T-cell (primary cell): ENCODE measurements around the gene PPARA. TPM values are rescaled to one million over a fixed set of nuclear protein-coding genes. Genes with fewer than 3 reads are reported as not detected.

Experiments used
- ATAC-seq, 4 experiments: fragments of 200-7000 bp in 3 of 4; fragments of 150-1000 bp in 1 of 4; cut with Tn5 transposase; replicated peaks in 1 of 4; 1 replicate in 3 of 4; 2 replicates in 1 of 4; pipeline ENCODE4 v1.10.0; 2021; ENCODE audit warnings: moderate library complexity in 3 of 4, mild to moderate bottlenecking in 2 of 4, moderate number of reproducible peaks in 1 of 4
- CTCF ChIA-PET, 2 donors: fragments of 300-600 bp; sonication (Branson Sonifier 250); formaldehyde crosslinking; loops; one replicate each; lab custom pipeline; 2022; ENCODE audit warnings: antibody characterized with exemption in 2 of 2; lab: Charles Lee
- POLR2A ChIA-PET, 2 donors: fragments of 300-600 bp; sonication (Branson Sonifier 250); formaldehyde crosslinking; loops; one replicate each; lab custom pipeline; 2022; ENCODE audit warnings: antibody characterized with exemption in 2 of 2; lab: Charles Lee
- DNase-seq, 35 experiments: peaks; one replicate each; pipeline versions ENCODE4 v3.0.0 to v3.0.0-alpha.2; 2013 to 2023
- H3K27ac ChIP-seq: one replicate; pipeline ENCODE4 v1.5.1; 2013; ENCODE audit warnings: low read length
- H3K27me3 ChIP-seq, 2 experiments: replicated peaks in 1 of 2; 1 replicate in 1 of 2; 2 replicates in 1 of 2; pipeline versions ENCODE4 v1.6.1 to v1.7.0; 2013; ENCODE audit warnings: low read length in 1 of 2, mixed read lengths in 1 of 2; ENCODE audit not compliant: control insufficient read depth in 2 of 2, insufficient read depth in 2 of 2; ENCODE audit errors: extremely low read depth in 1 of 2
- H3K36me3 ChIP-seq, 2 donors: 1 replicate in 1 of 2; 2 replicates in 1 of 2; pipeline versions ENCODE4 v1.6.1 to v1.7.0; 2013; ENCODE audit warnings: low read length in 1 of 2; ENCODE audit not compliant: control insufficient read depth in 2 of 2, insufficient read depth in 1 of 2; ENCODE audit errors: extremely low read depth in 1 of 2
- H3K4me1 ChIP-seq, 2 experiments: 1 replicate in 1 of 2; 2 replicates in 1 of 2; pipeline versions ENCODE4 v1.6.1 to v1.7.0; 2013; ENCODE audit warnings: low read length in 2 of 2, mixed read lengths in 1 of 2; ENCODE audit not compliant: insufficient read depth in 2 of 2, control insufficient read depth in 1 of 2; ENCODE audit errors: extremely low read depth in 1 of 2
- H3K4me3 ChIP-seq, 2 donors: 1 replicate in 1 of 2; 2 replicates in 1 of 2; pipeline versions ENCODE4 v1.5.1 to v1.7.0; 2013; ENCODE audit warnings: mild to moderate bottlenecking in 2 of 2, low read length in 1 of 2, moderate library complexity in 1 of 2; ENCODE audit not compliant: control insufficient read depth in 1 of 2; ENCODE audit errors: extremely low read depth in 1 of 2
- H3K9me3 ChIP-seq: 2 replicates; pipeline ENCODE4 v1.7.0; 2013
- H3K27ac Mint-ChIP-seq, 2 donors: one replicate each; pipeline ENCODE4 v1.8.0; 2020 to 2021; ENCODE audit warnings: mild to moderate bottlenecking in 2 of 2, mixed read lengths in 2 of 2
- H3K27me3 Mint-ChIP-seq, 2 donors: one replicate each; pipeline ENCODE4 v1.8.0; 2021 to 2022; ENCODE audit warnings: mixed read lengths in 2 of 2
- H3K36me3 Mint-ChIP-seq: one replicate; pipeline ENCODE4 v1.8.0; 2021; ENCODE audit warnings: mixed read lengths
- H3K4me1 Mint-ChIP-seq, 3 donors: one replicate each; pipeline ENCODE4 v1.8.0; 2020 to 2022; ENCODE audit warnings: mixed read lengths in 3 of 3, mild to moderate bottlenecking in 1 of 3
- H3K4me3 Mint-ChIP-seq, 3 donors: one replicate each; pipeline ENCODE4 v1.8.0; 2020 to 2022; ENCODE audit warnings: mild to moderate bottlenecking in 3 of 3, mixed read lengths in 3 of 3, moderate library complexity in 3 of 3
- H3K9me3 Mint-ChIP-seq, 3 donors: one replicate each; pipeline ENCODE4 v1.8.0; 2020 to 2022; ENCODE audit warnings: mixed read lengths in 3 of 3
- WGBS: methylation state at CpG from one replicate; pipeline ENCODE4 v1.1.5; 2013; ENCODE audit warnings: missing lambda C conversion rate; ENCODE audit not compliant: insufficient coverage; 5-methylcytosine and 5-hydroxymethylcytosine counted together
- total RNA-seq, 35 experiments: library from RNA in 6 of 35; stranded (reverse) in 6 of 35; fragments of 120-200 nt in 1 of 35; gene quantifications; one replicate each; pipeline versions ENCODE4 v1.2.1 to v1.2.4 and lab custom pipeline; 2013 to 2026

PPARA gene
- total RNA-seq, 5 donors from 2014 or later (not counting 1 experiment from before 2014, with no cell fraction given), result 11.0 to 22.2 (median 19.6) TPM

GRCh38 chr22:46280063-46280817, 129.9 kb downstream of the PPARA start:
- peak overlapping the region; percentile 81 for H3K27ac ChIP-seq
- ATAC-seq (no peak), DNase-seq (no peak)
- POLR2A ChIA-PET, result no interaction called here
- peaks cover 0 to 78% of the 10 kb centered on the region in 2 experiments for H3K4me1 ChIP-seq
- Mint-ChIP-seq H3K4me3 (no peak overlapping the region), H3K4me1 (peaks cover 0 to 16% (median 5%) of the 10 kb centered on the region in 3 donors), H3K27me3 (no peaks in the 10 kb centered on the region), H3K27ac (peak overlapping the region in 1 of 2 donors; percentile 27), H3K9me3 (no peaks in the 10 kb centered on the region), H3K36me3 (peaks cover 40% of the 10 kb centered on the region)
- WGBS, result 94% methylated on average over 5 of the region's 12 CpGs
- no peak overlapping the region for H3K4me3 ChIP-seq
- CTCF ChIA-PET, result no interaction called here
- peaks cover 0 to 41% of the 10 kb centered on the region in 2 donors for H3K36me3 ChIP-seq
- H3K27me3 ChIP-seq, result no peaks in the 10 kb centered on the region
- H3K9me3 ChIP-seq, result no peaks in the 10 kb centered on the region

- ChIA-PET CTCF (no interaction called here), POLR2A (no interaction called here)
- Histone ChIP-seq H3K9me3 (no peaks in the 10 kb centered on the region), H3K27me3 (no peaks in the 10 kb centered on the region), H3K4me1 (peaks cover 0 to 70% of the 10 kb centered on the region in 2 experiments), H3K4me3 (peak overlapping the region in 1 of 2 donors; percentile 30), H3K27ac (peak overlapping the region; percentile 81), H3K36me3 (peaks cover 0 to 35% of the 10 kb centered on the region in 2 donors)
- 73% methylated on average over 16 of the region's 19 CpGs for WGBS
- H3K27ac Mint-ChIP-seq, result peak overlapping the region in 1 of 2 donors; percentile 27
- ATAC-seq, result peak in 3 of 4 experiments; percentile 43 to 87 (median 82)
- peak in 28 of 35 experiments; percentile 7 to 75 (median 39) for DNase-seq
- H3K36me3 Mint-ChIP-seq, result peaks cover 31% of the 10 kb centered on the region
- no peaks in the 10 kb centered on the region for H3K27me3 Mint-ChIP-seq
- H3K4me1 Mint-ChIP-seq, result peaks cover 0 to 18% (median 5%) of the 10 kb centered on the region in 3 donors
- no peaks in the 10 kb centered on the region for H3K9me3 Mint-ChIP-seq
- H3K4me3 Mint-ChIP-seq, result peak overlapping the region in 1 of 3 donors; percentile 25
These were observed 130.8 kb downstream of the PPARA start for GRCh38 chr22:46280999-46281623.

DNA sequence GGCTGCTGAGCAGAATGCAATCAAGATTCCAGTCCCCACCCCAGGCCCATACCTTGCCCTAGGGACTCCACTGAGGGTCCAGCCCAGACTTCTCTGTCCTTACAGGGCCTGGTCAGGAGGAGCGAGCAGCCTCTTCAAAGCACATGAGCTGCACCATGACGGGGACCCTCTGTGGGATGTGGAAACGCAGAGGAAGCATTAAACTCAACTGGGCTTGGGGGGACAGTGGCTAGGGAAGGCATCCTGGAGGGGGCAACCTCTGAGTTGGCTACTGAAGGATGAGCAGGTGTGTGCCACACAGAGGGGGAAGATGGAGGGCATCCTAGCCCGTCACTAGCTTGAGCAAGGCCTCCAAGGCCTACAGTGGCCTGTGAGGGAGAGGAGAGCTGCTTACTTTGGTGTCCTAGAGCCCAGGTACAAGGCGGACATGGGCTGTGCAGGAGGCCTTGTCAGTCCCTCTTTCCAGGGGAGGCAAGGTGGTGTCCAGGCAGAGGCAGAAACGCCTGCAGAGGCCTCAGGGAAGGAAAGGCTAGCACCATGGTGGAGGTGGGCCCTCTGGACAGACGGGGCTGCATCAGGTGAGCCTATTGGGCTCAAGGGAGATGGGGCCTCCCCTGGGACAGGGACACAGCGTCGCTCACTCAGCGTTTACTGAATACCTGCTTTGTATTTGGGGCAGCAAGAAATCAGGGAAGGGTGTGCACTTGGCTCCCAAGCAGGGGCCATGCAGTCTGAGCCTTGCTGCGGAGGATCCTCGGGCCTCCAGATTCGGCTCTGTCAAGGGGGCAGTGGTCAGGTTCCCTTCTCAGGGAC, 131.7 kb downstream of the PPARA start:
- peaks cover under 1 to 15% (median 3%) of the 10 kb centered on the region in 3 donors for H3K4me1 Mint-ChIP-seq
- CTCF ChIA-PET, result no interaction called here
- 94% methylated on average over 13 of the region's 13 CpGs for WGBS
- H3K36me3 Mint-ChIP-seq, result peaks cover 31% of the 10 kb centered on the region
- H3K4me3 Mint-ChIP-seq, result peak overlapping the region in 1 of 3 donors; percentile 14
- H3K9me3 ChIP-seq, result no peaks in the 10 kb centered on the region
- H3K4me3 ChIP-seq, result peak overlapping the region in 1 of 2 donors; percentile 30
- DNase-seq, result no peak
- peaks cover 0 to 72% of the 10 kb centered on the region in 2 experiments for H3K4me1 ChIP-seq
- peak overlapping the region; percentile 81 for H3K27ac ChIP-seq
- ATAC-seq, result no peak
- H3K27me3 ChIP-seq, result no peaks in the 10 kb centered on the region
- POLR2A ChIA-PET, result no interaction called here
- no peak overlapping the region for H3K27ac Mint-ChIP-seq
- H3K36me3 ChIP-seq, result peaks cover 0 to 38% of the 10 kb centered on the region in 2 donors
- no peaks in the 10 kb centered on the region for H3K27me3 Mint-ChIP-seq
- H3K9me3 Mint-ChIP-seq, result no peaks in the 10 kb centered on the region

DNA sequence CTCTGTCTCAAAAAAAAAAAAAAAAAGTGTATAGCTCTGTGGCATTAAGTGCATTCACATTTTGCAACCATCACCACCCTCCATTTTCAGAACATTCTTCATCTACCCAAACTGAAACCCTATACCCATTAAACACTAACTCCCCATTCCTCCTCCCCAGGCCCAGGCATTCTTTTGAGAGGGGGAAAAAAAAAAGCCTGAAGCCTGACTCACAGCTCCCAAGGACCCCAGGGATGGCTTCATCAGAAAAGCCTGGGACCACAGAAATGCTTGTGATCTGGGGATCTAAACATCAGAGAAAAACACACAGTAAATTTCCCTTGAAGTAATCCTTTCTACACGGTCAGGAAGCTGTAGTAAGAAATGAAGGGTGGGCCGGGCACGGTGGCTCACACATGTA, 135.7 kb downstream of the PPARA start:
- WGBS, result no CpG with 5 or more reads among the region's 3 CpGs
- H3K4me1 ChIP-seq, result peaks cover 0 to 76% of the 10 kb centered on the region in 2 experiments
- no peaks in the 10 kb centered on the region for H3K27me3 ChIP-seq
- Mint-ChIP-seq H3K4me3 (no peak overlapping the region), H3K36me3 (peaks cover 18% of the 10 kb centered on the region), H3K4me1 (peaks cover 7 to 29% (median 12%) of the 10 kb centered on the region in 3 donors), H3K9me3 (no peaks in the 10 kb centered on the region), H3K27ac (no peak overlapping the region), H3K27me3 (no peaks in the 10 kb centered on the region)
- ATAC-seq, result no peak
- no peaks in the 10 kb centered on the region for H3K9me3 ChIP-seq
- H3K36me3 ChIP-seq, result peaks cover 0 to 19% of the 10 kb centered on the region in 2 donors
- H3K27ac ChIP-seq, result no peak overlapping the region
- H3K4me3 ChIP-seq, result no peak overlapping the region
- POLR2A ChIA-PET, result no interaction called here
- no peak for DNase-seq
- CTCF ChIA-PET, result no interaction called here

DNA sequence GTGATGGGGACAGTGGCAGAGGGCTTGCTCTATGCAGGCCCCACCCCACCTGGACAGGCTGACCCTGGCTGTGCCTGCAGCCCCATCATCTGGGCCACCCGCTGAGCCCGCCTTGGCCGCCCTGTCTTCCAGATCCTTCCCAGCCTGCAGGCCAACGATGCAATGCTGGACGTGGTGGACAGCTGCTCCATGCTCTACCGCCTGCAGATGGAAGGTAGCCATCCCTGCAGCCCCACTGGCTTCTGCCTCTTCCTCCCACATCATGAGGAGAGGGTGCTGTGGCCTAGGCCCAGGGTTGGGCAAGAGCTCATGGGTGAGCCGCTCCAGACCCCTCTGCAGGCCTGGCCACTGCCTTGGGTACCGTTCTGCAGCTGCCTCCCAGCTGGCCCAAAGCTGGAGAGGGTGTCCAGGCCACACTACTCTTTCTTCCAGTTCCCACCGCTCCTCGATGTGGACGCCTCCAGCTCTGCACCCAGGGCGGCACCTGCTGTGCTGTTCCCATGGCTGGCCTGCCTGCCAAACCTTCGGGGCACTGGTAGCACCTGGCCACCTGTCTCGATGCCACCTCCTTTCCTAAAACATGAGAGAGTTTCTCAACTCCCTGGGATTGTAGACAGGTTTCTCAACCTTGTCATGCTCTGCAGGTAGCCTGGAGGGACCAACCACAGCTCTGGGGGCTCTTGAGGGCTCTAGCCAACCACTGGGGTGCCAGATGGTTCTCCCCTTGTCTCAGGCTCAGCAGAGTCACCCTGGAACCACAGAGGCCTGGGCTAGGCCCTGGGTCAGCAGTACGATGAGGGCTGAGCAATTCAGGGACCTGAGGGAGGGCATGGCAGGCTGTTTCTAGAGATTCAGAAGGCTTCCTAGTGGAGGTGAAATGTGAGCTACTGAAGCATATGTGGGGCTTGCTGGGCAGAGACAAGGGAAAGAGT, 136.9 kb downstream of the PPARA start:
- ATAC-seq (no peak), DNase-seq (no peak)
- Mint-ChIP-seq H3K27me3 (no peaks in the 10 kb centered on the region), H3K9me3 (no peaks in the 10 kb centered on the region), H3K4me3 (peak overlapping the region in 2 of 3 donors; percentile 7 to 42), H3K27ac (peak overlapping the region in 1 of 2 donors; percentile 39), H3K36me3 (peaks cover 10% of the 10 kb centered on the region), H3K4me1 (peaks cover 7 to 29% (median 12%) of the 10 kb centered on the region in 3 donors)
- H3K4me3 ChIP-seq, result peak overlapping the region in 1 of 2 donors; percentile 2
- WGBS, result 96% methylated on average over 9 of the region's 15 CpGs
- CTCF ChIA-PET, result no interaction called here
- peak overlapping the region; percentile 73 for H3K27ac ChIP-seq
- H3K36me3 ChIP-seq, result peaks cover 0 to 23% of the 10 kb centered on the region in 2 donors
- H3K27me3 ChIP-seq, result no peaks in the 10 kb centered on the region
- POLR2A ChIA-PET, result no interaction called here
- no peaks in the 10 kb centered on the region for H3K9me3 ChIP-seq
- peaks cover 0 to 70% of the 10 kb centered on the region in 2 experiments for H3K4me1 ChIP-seq
